AG08395 (cell line): ENCODE measurements around the gene CRYBG2.
A peak's percentile ranks its signal among the peaks of the same experiment; 100 is the strongest.
"Not testable (repeated sequence)": the region's sequence is repeated elsewhere in the genome, so short reads cannot be mapped to it uniquely, and the experiment has no call there.

ENCODE experiments used
- DNase-seq: peaks from one replicate; pipeline ENCODE4 v3.0.0; 2012; ENCODE audit warnings: mixed read lengths, low spot score

CRYBG2 gene

GRCh38 chr1:26350701-26351589, 3.0 kb downstream of the CRYBG2 start:
- DNase-seq: no peak

GRCh38 chr1:26350343-26350700, 3.6 kb downstream of the CRYBG2 start:
- DNase-seq: no peak

GRCh38 chr1:26349877-26350244, 4.1 kb downstream of the CRYBG2 start:
- DNase-seq: no peak

- DNase-seq: peak; percentile 80
Observed at GRCh38 chr1:26349188-26349876, 4.6 kb downstream of the CRYBG2 start.

GRCh38 chr1:26346274-26347033, 7.5 kb downstream of the CRYBG2 start:
- DNase-seq: no peak

GRCh38 chr1:26345718-26346117, 8.2 kb downstream of the CRYBG2 start:
- no peak for DNase-seq

GRCh38 chr1:26344147-26344920, 9.6 kb downstream of the CRYBG2 start:
- no peak for DNase-seq

- no peak for DNase-seq
Observed at GRCh38 chr1:26340047-26340481, 13.9 kb downstream of the CRYBG2 start.

GRCh38 chr1:26338670-26339069, 15.3 kb downstream of the CRYBG2 start:
- no peak for DNase-seq

- DNase-seq: no peak
Observed at GRCh38 chr1:26337625-26338024, 16.3 kb downstream of the CRYBG2 start.

- DNase-seq: no peak
Observed at GRCh38 chr1:26337206-26337535, 16.8 kb downstream of the CRYBG2 start.

GRCh38 chr1:26336477-26337205, 17.3 kb downstream of the CRYBG2 start:
- peak; percentile 36 for DNase-seq

- DNase-seq: no peak
Observed at GRCh38 chr1:26335774-26336476, 18.0 kb downstream of the CRYBG2 start.

- DNase-seq: not testable (repeated sequence)
Observed at GRCh38 chr1:26333312-26333711, 20.6 kb downstream of the CRYBG2 start.

GRCh38 chr1:26330276-26330675, 23.7 kb downstream of the CRYBG2 start:
- DNase-seq: no peak

GRCh38 chr1:26329380-26329779, 24.6 kb downstream of the CRYBG2 start:
- DNase-seq: not testable (repeated sequence)

GRCh38 chr1:26328597-26328996, 25.3 kb downstream of the CRYBG2 start:
- no peak for DNase-seq

GRCh38 chr1:26327956-26328362, 26.0 kb downstream of the CRYBG2 start:
- DNase-seq: no peak

GRCh38 chr1:26324550-26324949, 29.4 kb downstream of the CRYBG2 start:
- DNase-seq: no peak

- no peak for DNase-seq
Observed at GRCh38 chr1:26323382-26323781, 30.5 kb downstream of the CRYBG2 start.

- DNase-seq: no peak
Observed at GRCh38 chr1:26322042-26322331, 31.9 kb downstream of the CRYBG2 start.
